ENCODE measurements around the gene IRAK3. TPM values are rescaled to one million over a fixed set of nuclear protein-coding genes. Genes with fewer than 3 reads are reported as not detected.

The IRAK3 gene
- total RNA-seq, 1 experiment from 2014 or later: 0.70 TPM

DNA sequence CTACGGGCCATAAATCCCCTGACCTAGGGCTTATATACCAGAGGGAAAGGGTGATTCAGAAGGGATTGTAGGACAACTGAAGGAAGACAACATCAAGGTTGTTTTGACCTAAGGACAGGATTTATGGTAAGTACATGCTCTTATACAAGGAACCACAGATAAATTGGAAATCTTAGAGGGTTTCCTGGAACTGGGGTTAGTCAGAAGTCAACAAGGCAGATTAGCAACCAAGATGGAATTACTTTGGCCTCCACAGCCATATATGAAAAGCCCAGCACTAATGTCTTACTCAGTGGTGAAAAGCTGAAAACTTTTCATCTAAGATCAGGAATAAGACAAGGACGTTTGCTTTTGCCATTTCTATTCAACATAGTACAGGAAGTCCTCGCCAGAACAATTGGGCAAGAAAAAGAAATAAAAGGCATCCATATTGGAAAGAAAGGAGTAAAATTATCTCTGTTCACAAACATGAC lies 24.6 kb upstream of the IRAK3 start:
- Mint-ChIP-seq H3K9me3 (peaks cover 26% of the 10 kb centered on the region), H3K4me1 (peaks cover 11% of the 10 kb centered on the region), H3K4me3 (no peak overlapping the region), H3K27ac (no peak overlapping the region), H3K27me3 (ENCODE audit: low read depth) (no peaks in the 10 kb centered on the region), H3K36me3 (peaks cover 40% of the 10 kb centered on the region)
- ATAC-seq (no peak), DNase-seq (ENCODE audit: low spot score) (no peak)
- CTCF ChIA-PET: no interaction called here
- TF ChIP-seq ZNF396 (CRISPR knock-in tag; IDR thresholded peaks at IDR 0.05; ENCODE audit: borderline replicate concordance) (no peak), JAZF1 (CRISPR knock-in tag; IDR thresholded peaks at IDR 0.05) (no peak), NFATC4 (CRISPR knock-in tag; IDR thresholded peaks at IDR 0.05) (no peak), PRDM15 (CRISPR knock-in tag; IDR thresholded peaks at IDR 0.05) (no peak), OVOL2 (CRISPR knock-in tag; IDR thresholded peaks at IDR 0.05; ENCODE audit: borderline replicate concordance) (no peak)
- TF ChIP-seq, protein P1, sequence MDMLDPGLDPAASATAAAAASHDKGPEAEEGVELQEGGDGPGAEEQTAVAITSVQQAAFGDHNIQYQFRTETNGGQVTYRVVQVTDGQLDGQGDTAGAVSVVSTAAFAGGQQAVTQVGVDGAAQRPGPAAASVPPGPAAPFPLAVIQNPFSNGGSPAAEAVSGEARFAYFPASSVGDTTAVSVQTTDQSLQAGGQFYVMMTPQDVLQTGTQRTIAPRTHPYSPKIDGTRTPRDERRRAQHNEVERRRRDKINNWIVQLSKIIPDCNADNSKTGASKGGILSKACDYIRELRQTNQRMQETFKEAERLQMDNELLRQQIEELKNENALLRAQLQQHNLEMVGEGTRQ (CRISPR knock-in tag; IDR thresholded peaks at IDR 0.05): no peak
- TF ChIP-seq, protein P2, sequence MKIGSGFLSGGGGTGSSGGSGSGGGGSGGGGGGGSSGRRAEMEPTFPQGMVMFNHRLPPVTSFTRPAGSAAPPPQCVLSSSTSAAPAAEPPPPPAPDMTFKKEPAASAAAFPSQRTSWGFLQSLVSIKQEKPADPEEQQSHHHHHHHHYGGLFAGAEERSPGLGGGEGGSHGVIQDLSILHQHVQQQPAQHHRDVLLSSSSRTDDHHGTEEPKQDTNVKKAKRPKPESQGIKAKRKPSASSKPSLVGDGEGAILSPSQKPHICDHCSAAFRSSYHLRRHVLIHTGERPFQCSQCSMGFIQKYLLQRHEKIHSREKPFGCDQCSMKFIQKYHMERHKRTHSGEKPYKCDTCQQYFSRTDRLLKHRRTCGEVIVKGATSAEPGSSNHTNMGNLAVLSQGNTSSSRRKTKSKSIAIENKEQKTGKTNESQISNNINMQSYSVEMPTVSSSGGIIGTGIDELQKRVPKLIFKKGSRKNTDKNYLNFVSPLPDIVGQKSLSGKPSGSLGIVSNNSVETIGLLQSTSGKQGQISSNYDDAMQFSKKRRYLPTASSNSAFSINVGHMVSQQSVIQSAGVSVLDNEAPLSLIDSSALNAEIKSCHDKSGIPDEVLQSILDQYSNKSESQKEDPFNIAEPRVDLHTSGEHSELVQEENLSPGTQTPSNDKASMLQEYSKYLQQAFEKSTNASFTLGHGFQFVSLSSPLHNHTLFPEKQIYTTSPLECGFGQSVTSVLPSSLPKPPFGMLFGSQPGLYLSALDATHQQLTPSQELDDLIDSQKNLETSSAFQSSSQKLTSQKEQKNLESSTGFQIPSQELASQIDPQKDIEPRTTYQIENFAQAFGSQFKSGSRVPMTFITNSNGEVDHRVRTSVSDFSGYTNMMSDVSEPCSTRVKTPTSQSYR (CRISPR knock-in tag; IDR thresholded peaks at IDR 0.05): no peak
- TF ChIP-seq, protein P3, sequence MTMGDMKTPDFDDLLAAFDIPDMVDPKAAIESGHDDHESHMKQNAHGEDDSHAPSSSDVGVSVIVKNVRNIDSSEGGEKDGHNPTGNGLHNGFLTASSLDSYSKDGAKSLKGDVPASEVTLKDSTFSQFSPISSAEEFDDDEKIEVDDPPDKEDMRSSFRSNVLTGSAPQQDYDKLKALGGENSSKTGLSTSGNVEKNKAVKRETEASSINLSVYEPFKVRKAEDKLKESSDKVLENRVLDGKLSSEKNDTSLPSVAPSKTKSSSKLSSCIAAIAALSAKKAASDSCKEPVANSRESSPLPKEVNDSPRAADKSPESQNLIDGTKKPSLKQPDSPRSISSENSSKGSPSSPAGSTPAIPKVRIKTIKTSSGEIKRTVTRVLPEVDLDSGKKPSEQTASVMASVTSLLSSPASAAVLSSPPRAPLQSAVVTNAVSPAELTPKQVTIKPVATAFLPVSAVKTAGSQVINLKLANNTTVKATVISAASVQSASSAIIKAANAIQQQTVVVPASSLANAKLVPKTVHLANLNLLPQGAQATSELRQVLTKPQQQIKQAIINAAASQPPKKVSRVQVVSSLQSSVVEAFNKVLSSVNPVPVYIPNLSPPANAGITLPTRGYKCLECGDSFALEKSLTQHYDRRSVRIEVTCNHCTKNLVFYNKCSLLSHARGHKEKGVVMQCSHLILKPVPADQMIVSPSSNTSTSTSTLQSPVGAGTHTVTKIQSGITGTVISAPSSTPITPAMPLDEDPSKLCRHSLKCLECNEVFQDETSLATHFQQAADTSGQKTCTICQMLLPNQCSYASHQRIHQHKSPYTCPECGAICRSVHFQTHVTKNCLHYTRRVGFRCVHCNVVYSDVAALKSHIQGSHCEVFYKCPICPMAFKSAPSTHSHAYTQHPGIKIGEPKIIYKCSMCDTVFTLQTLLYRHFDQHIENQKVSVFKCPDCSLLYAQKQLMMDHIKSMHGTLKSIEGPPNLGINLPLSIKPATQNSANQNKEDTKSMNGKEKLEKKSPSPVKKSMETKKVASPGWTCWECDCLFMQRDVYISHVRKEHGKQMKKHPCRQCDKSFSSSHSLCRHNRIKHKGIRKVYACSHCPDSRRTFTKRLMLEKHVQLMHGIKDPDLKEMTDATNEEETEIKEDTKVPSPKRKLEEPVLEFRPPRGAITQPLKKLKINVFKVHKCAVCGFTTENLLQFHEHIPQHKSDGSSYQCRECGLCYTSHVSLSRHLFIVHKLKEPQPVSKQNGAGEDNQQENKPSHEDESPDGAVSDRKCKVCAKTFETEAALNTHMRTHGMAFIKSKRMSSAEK (CRISPR knock-in tag; IDR thresholded peaks at IDR 0.05; ENCODE audit: borderline replicate concordance): no peak
- POLR2A ChIA-PET: no interaction called here

DNA sequence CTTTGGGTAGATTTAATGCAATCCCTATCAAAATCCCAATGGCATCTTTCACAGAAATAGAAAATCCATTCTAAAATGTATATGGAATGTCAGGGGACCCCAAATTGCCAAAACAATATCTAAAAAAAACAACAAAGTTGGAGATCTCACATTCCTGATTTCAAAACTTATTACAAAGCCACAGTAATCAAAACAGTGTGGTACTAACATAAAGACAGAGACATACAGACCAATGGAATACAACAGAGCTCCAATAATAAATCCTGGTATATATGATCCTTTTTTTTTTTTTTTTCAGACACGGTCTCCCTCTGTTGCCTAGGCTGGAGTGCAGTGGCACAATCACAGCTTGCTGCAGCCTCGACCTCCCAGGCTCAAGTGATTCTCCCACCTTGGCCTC lies 23.9 kb upstream of the IRAK3 start:
- Mint-ChIP-seq H3K9me3 (peaks cover 26% of the 10 kb centered on the region), H3K4me3 (no peak overlapping the region), H3K27ac (no peak overlapping the region), H3K4me1 (peaks cover 11% of the 10 kb centered on the region), H3K36me3 (peaks cover 33% of the 10 kb centered on the region), H3K27me3 (ENCODE audit: low read depth) (no peaks in the 10 kb centered on the region)
- ChIA-PET CTCF (no interaction called here), POLR2A (interaction anchor here (0.6 kb wide), 1 partner anchor 330 kb away, joined by 3 read pairs; no protein-coding TSS in a partner anchor)
- DNase-seq (ENCODE audit: low spot score) (no peak), ATAC-seq (no peak)
- TF ChIP-seq, protein P4, sequence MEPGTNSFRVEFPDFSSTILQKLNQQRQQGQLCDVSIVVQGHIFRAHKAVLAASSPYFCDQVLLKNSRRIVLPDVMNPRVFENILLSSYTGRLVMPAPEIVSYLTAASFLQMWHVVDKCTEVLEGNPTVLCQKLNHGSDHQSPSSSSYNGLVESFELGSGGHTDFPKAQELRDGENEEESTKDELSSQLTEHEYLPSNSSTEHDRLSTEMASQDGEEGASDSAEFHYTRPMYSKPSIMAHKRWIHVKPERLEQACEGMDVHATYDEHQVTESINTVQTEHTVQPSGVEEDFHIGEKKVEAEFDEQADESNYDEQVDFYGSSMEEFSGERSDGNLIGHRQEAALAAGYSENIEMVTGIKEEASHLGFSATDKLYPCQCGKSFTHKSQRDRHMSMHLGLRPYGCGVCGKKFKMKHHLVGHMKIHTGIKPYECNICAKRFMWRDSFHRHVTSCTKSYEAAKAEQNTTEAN (CRISPR knock-in tag; IDR thresholded peaks at IDR 0.05): no peak
- TF ChIP-seq MYBL2 (CRISPR knock-in tag; IDR thresholded peaks at IDR 0.05) (no peak), OVOL2 (CRISPR knock-in tag; IDR thresholded peaks at IDR 0.05; ENCODE audit: borderline replicate concordance) (no peak), RELA (CRISPR knock-in tag; IDR thresholded peaks at IDR 0.05; ENCODE audit: borderline replicate concordance) (no peak), AR (CRISPR knock-in tag; IDR thresholded peaks at IDR 0.05) (no peak), NFATC4 (CRISPR knock-in tag; IDR thresholded peaks at IDR 0.05) (no peak)
- TF ChIP-seq, protein P5, sequence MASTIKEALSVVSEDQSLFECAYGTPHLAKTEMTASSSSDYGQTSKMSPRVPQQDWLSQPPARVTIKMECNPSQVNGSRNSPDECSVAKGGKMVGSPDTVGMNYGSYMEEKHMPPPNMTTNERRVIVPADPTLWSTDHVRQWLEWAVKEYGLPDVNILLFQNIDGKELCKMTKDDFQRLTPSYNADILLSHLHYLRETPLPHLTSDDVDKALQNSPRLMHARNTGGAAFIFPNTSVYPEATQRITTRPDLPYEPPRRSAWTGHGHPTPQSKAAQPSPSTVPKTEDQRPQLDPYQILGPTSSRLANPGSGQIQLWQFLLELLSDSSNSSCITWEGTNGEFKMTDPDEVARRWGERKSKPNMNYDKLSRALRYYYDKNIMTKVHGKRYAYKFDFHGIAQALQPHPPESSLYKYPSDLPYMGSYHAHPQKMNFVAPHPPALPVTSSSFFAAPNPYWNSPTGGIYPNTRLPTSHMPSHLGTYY (CRISPR knock-in tag; IDR thresholded peaks at IDR 0.05): no peak
- TF ChIP-seq, protein P6, sequence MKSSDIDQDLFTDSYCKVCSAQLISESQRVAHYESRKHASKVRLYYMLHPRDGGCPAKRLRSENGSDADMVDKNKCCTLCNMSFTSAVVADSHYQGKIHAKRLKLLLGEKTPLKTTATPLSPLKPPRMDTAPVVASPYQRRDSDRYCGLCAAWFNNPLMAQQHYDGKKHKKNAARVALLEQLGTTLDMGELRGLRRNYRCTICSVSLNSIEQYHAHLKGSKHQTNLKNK (CRISPR knock-in tag; IDR thresholded peaks at IDR 0.05): no peak
